ENCODE data around the gene RBM43. TPM values are rescaled to one million over a fixed set of nuclear protein-coding genes. Genes with fewer than 3 reads are reported as not detected.

Gene RBM43
- total and polyA plus RNA-seq, 2 donors, result 8.1 to 14.7 TPM

DNA sequence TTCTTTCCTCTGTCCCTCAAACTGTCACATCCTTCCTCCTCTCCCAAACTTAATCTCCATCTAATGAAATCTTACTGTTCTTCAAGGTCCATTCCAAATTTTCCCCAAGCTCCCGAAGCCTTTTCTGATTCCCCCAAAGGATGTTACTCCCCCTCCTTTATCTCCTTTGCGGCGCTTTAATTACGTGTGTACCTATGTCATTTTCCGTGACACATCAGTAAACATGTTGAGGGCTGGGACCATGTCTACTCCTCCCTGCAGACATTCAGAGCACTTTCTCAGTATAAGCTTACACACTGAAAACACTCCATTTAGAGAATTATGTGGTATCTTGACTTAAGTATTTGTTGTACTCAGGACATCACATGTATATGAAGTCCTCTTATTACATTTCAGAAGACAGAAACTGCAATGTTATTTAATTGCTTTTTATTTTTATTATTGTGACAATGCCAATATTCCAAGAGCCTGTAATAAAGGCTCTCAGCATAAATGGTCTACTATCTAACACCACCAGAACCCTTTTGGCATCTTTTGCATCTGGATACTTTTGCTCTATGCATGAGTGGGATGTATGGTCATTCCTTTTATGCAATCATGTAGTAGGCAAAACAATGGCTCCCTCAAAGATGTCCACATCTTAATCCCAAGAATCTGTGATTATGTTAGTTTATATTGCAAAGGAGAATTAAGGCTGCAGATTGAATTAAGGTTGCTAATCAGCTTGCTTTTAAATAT lies 26.0 kb upstream of the RBM43 start:
- H3K36me3 ChIP-seq (ENCODE audit: insufficient read depth), result no peaks in the 10 kb centered on the region
- no peak overlapping the region for H3K4me3 ChIP-seq (ENCODE audit: low read depth, low read length)
- no peak overlapping the region for H3K27ac ChIP-seq (ENCODE audit: low read depth)
- no peak for DNase-seq (ENCODE audit: extremely low spot score)
- 92% methylated on average over 5 of the region's 5 CpGs for WGBS
- H3K4me1 ChIP-seq (ENCODE audit: insufficient read depth), result no peaks in the 10 kb centered on the region

DNA sequence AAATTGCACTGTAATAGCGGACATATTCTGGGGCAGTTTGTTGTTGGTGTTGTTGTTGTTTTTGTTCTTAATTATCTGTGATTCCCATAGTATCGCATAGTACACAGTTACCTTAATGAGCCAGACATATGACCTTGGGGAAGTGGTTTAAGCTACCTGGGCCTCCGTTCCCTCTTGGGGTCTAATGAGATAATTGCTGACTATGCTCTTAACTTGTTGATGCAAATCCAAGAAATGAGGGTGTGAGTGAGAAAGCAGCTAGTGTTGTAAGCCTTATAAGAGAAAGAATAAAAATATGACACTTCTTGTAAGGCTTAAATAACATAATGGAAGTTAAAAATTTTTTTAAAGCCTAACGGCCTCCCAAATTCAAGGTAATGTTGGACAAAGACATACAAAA lies 20.7 kb upstream of the RBM43 start:
- Histone ChIP-seq H3K4me3 (ENCODE audit: low read depth, low read length) (no peak overlapping the region), H3K36me3 (ENCODE audit: insufficient read depth) (peaks cover 1% of the 10 kb centered on the region), H3K4me1 (ENCODE audit: insufficient read depth) (no peaks in the 10 kb centered on the region), H3K27ac (ENCODE audit: low read depth) (no peak overlapping the region)
- DNase-seq (ENCODE audit: extremely low spot score), result no peak
- 92% methylated on average over 4 of the region's 4 CpGs for WGBS

DNA sequence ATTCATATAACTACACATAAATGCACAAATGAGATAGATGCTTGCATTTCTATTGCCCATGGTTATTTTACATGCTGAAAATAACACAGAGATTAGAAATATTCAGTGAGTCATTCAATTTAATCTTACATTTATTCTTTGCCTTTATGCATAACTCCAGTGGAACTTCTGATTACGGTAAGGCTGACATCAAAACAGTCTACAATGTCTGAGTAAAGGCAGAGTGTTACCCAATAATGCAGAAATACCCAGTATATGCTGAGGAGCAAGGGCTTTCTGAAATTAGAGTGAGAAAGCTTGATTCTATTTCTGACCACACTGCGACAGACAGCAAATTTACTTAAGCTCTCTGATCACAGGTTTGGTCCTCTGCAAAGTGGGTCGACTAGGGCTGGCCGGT lies 18.6 kb upstream of the RBM43 start:
- H3K36me3 ChIP-seq (ENCODE audit: insufficient read depth), result peaks cover 1% of the 10 kb centered on the region
- WGBS, result 88% methylated on average over 4 of the region's 4 CpGs
- no peak for DNase-seq (ENCODE audit: extremely low spot score)

DNA sequence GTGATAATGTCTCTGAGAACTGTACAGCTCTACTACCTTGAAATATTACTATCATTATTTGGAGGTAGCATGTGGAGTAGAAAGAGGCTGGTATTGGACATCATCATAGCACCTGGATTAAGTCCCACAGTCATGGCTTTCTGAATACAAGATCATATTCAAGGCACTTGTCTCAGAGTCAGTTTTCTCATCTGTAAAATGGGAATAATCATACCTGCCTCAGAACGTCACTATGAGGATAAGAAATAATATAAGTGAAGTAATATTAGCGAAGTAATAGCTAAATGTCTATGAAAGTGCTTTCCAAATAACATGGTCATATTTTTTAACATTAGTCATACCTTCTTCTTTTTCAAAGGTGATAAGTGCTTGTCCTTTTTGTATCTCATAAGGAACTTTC lies 16.8 kb upstream of the RBM43 start:
- Histone ChIP-seq H3K4me3 (ENCODE audit: low read depth, low read length) (no peak overlapping the region), H3K27ac (ENCODE audit: low read depth) (no peak overlapping the region), H3K36me3 (ENCODE audit: insufficient read depth) (peaks cover 1% of the 10 kb centered on the region), H3K4me1 (ENCODE audit: insufficient read depth) (no peaks in the 10 kb centered on the region)
- DNase-seq (ENCODE audit: extremely low spot score), result no peak
- 98% methylated on average over 2 of the region's 2 CpGs for WGBS

More for the DNA sequence above, 18.6 kb upstream of the RBM43 start:
- Histone ChIP-seq H3K4me3 (ENCODE audit: low read depth, low read length) (no peak overlapping the region), H3K4me1 (ENCODE audit: insufficient read depth) (no peaks in the 10 kb centered on the region), H3K27ac (ENCODE audit: low read depth) (no peak overlapping the region)

- no peak for DNase-seq (ENCODE audit: extremely low spot score)
- H3K36me3 ChIP-seq (ENCODE audit: insufficient read depth), result peaks cover 1% of the 10 kb centered on the region
- H3K4me1 ChIP-seq (ENCODE audit: insufficient read depth), result no peaks in the 10 kb centered on the region
- no peak overlapping the region for H3K27ac ChIP-seq (ENCODE audit: low read depth)
- H3K4me3 ChIP-seq (ENCODE audit: low read depth, low read length), result no peak overlapping the region
- 43% methylated on average over 1 of the region's 1 CpG for WGBS
These were observed 15.4 kb upstream of the RBM43 start for GRCh38 chr2:151277067-151277466.

DNA sequence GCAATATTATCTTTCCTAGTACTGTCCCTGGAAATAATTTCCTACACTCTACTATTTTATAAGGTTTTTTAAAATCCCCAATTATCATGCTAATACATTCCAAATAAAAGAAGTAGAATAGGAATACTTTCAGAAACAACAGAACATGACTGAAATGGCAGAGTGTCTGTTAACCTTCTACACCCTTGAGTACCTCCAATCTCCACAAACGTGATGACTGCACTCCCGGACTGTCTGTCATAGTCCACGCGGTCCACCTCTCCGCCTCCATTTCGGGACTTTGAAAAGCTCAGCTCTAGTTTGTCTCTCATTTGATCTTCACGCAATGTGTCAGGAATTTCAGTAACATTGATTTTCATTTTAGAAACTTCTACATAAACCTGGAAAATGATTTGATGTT lies 13.6 kb upstream of the RBM43 start:
- 93% methylated on average over 7 of the region's 7 CpGs for WGBS
- Histone ChIP-seq H3K4me3 (ENCODE audit: low read depth, low read length) (no peak overlapping the region), H3K4me1 (ENCODE audit: insufficient read depth) (no peaks in the 10 kb centered on the region), H3K36me3 (ENCODE audit: insufficient read depth) (no peaks in the 10 kb centered on the region), H3K27ac (ENCODE audit: low read depth) (no peak overlapping the region)
- no peak for DNase-seq (ENCODE audit: extremely low spot score)

GRCh38 chr2:151271824-151272223 lies 10.2 kb upstream of the RBM43 start:
- H3K4me1 ChIP-seq (ENCODE audit: insufficient read depth), result no peaks in the 10 kb centered on the region
- no peak overlapping the region for H3K4me3 ChIP-seq (ENCODE audit: low read depth, low read length)
- no peaks in the 10 kb centered on the region for H3K36me3 ChIP-seq (ENCODE audit: insufficient read depth)
- no peak for DNase-seq (ENCODE audit: extremely low spot score)
- H3K27ac ChIP-seq (ENCODE audit: low read depth), result no peak overlapping the region

GRCh38 chr2:151269798-151270568 lies 8.3 kb upstream of the RBM43 start:
- H3K4me1 ChIP-seq (ENCODE audit: insufficient read depth), result no peaks in the 10 kb centered on the region
- H3K27ac ChIP-seq (ENCODE audit: low read depth), result no peak overlapping the region
- no peak for DNase-seq (ENCODE audit: extremely low spot score)
- no peaks in the 10 kb centered on the region for H3K36me3 ChIP-seq (ENCODE audit: insufficient read depth)
- 72% methylated on average over 3 of the region's 3 CpGs for WGBS
- no peak overlapping the region for H3K4me3 ChIP-seq (ENCODE audit: low read depth, low read length)

DNA sequence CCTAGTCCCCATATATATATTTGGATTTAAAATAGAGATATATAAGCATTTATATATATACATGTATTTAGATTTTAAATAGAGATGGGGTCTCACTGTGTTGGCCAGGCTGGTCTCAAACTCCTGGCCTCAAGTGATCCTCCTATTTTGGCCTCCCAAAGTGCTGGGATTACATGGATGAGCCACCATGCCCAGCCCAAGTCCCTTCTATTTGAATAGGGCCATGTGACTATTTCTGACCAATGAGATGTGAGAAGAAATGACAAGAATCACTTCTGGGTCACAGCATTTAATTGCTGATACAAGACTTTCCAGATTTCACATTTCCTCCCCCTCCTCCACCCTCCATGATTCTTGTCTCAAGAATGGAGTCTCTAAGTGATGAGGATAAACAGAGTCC lies 6.4 kb upstream of the RBM43 start:
- no peaks in the 10 kb centered on the region for H3K4me1 ChIP-seq (ENCODE audit: insufficient read depth)
- H3K36me3 ChIP-seq (ENCODE audit: insufficient read depth), result no peaks in the 10 kb centered on the region
- no peak for DNase-seq (ENCODE audit: extremely low spot score)
- no peak overlapping the region for H3K4me3 ChIP-seq (ENCODE audit: low read depth, low read length)
- no peak overlapping the region for H3K27ac ChIP-seq (ENCODE audit: low read depth)

- H3K4me1 ChIP-seq (ENCODE audit: insufficient read depth), result no peaks in the 10 kb centered on the region
- no peak overlapping the region for H3K27ac ChIP-seq (ENCODE audit: low read depth)
- 97% methylated on average over 5 of the region's 5 CpGs for WGBS
- no peaks in the 10 kb centered on the region for H3K36me3 ChIP-seq (ENCODE audit: insufficient read depth)
- no peak overlapping the region for H3K4me3 ChIP-seq (ENCODE audit: low read depth, low read length)
- no peak for DNase-seq (ENCODE audit: extremely low spot score)
These were observed 5.9 kb upstream of the RBM43 start for GRCh38 chr2:151267537-151267936.

GRCh38 chr2:151265991-151266390 lies 4.3 kb upstream of the RBM43 start:
- Histone ChIP-seq H3K4me1 (ENCODE audit: insufficient read depth) (no peaks in the 10 kb centered on the region), H3K27ac (ENCODE audit: low read depth) (no peak overlapping the region), H3K4me3 (ENCODE audit: low read depth, low read length) (no peak overlapping the region), H3K36me3 (ENCODE audit: insufficient read depth) (no peaks in the 10 kb centered on the region)
- no peak for DNase-seq (ENCODE audit: extremely low spot score)

- 74% methylated on average over 7 of the region's 7 CpGs for WGBS
These were observed 2.6 kb upstream of the RBM43 start for GRCh38 chr2:151264157-151264825.

DNA sequence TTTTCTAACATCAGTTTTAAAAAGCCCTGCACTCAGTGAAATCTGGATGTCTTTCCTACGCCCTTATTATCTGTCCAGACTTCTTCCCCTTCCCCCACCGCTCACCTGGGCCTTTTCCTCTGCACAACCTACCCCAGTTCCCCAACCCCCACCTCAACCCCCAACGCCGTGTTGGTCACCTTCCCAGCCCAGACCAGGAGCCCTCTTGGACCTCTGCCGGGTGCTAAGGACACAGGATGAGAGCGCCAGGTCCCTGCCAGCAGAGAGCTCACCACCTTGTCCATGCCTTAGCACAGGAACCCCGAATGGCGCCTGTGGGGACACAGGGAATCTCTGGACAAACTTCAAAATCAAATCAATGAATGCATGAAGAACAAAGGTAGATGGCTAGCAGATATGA lies 966 bp upstream of the RBM43 start:
- WGBS, result 85% methylated on average over 8 of the region's 8 CpGs
- H3K4me1 ChIP-seq (ENCODE audit: insufficient read depth), result no peaks in the 10 kb centered on the region
- H3K4me3 ChIP-seq (ENCODE audit: low read depth, low read length), result no peak overlapping the region
- no peaks in the 10 kb centered on the region for H3K36me3 ChIP-seq (ENCODE audit: insufficient read depth)
- no peak overlapping the region for H3K27ac ChIP-seq (ENCODE audit: low read depth)
- no peak for DNase-seq (ENCODE audit: extremely low spot score)

More at GRCh38 chr2:151264157-151264825, 2.6 kb upstream of the RBM43 start:
- Histone ChIP-seq H3K4me3 (ENCODE audit: low read depth, low read length) (no peak overlapping the region), H3K27ac (ENCODE audit: low read depth) (no peak overlapping the region), H3K4me1 (ENCODE audit: insufficient read depth) (no peaks in the 10 kb centered on the region), H3K36me3 (ENCODE audit: insufficient read depth) (no peaks in the 10 kb centered on the region)
- DNase-seq (ENCODE audit: extremely low spot score), result no peak

- peak overlapping the region; percentile 78 for H3K4me3 ChIP-seq (ENCODE audit: low read depth, low read length)
- peak overlapping the region; percentile 94 for H3K27ac ChIP-seq (ENCODE audit: low read depth)
- H3K36me3 ChIP-seq (ENCODE audit: insufficient read depth), result no peaks in the 10 kb centered on the region
- WGBS, result 2% methylated on average over 9 of the region's 9 CpGs
- H3K4me1 ChIP-seq (ENCODE audit: insufficient read depth), result no peaks in the 10 kb centered on the region
- DNase-seq (ENCODE audit: extremely low spot score), result no peak
These were observed 271 bp upstream of the RBM43 start for GRCh38 chr2:151261977-151262291.
